Loucy (cell line): Measurements from ENCODE around the gene CD109.

Experiments
- CTCF ChIP-seq: fragments of 200-600 bp; sonication (generic); conservative IDR thresholded peaks from 2 replicates; pipeline ENCODE4 v1.5.1; 2014; ENCODE audit warnings: mild to moderate bottlenecking, antibody characterized with exemption, low read length
- EZH2phosphoT487 ChIP-seq: fragments of 200-600 bp; IDR thresholded peaks from 2 replicates; pipeline ENCODE4 v1.6.1; 2018; ENCODE audit warnings: antibody characterized with exemption, mild to moderate bottlenecking, moderate library complexity, borderline replicate concordance

GRCh38 chr6:73679009-73679408 lies 17.0 kb upstream of the CD109 start:
- TF ChIP-seq CTCF = no peak
- TF ChIP-seq EZH2phosphoT487 = no peak
